ENCODE data around the gene PCYT2. TPM values are rescaled to one million over a fixed set of nuclear protein-coding genes. Genes with fewer than 3 reads are reported as not detected.

PCYT2 gene
- total and polyA plus RNA-seq, 9 of the 15 experiments (the other 6 are each of a cell fraction or from before 2014, with no cell fraction given): 0.92 to 134 (median 82.5) TPM

DNA sequence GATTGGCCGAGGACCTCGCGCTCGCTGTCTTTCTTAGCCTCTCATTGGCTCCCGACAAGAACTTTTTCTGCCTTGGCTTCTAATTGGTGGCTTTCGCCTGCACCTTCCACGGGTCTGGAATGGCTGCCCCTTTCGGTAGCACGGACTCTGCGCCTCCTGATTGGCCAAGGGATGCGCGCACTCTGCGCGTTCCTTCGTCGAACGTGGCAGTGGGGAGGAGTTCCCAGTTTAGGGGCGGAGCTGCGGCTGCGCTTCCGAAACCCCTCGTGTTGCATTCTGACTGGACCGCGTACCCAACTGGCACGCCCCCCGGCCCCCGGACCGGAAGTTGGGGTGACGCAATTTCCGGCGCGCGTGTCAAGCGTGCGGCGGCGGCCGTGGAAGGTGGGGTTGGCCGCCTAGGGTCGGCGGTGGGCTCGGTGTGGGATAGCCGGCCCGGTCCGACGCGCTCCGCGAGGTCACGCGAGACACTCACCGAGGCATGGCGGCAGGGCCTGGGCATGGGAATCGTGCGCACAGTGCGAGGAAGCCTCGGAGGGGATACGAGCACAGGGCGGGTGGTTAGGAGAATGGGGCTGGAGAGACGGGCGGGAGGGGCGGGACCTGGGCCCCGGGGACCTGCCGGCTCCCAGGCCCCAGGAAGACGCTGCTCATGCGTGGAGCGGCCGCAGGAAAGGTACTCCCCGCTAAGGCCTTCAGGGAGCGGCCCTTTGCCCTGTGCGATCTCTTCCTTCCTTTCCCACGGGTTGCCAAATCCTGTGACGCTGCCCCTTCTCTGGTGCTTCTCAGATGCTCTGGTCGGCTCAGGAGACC is 50.2 kb downstream of the PCYT2 start (continued):
- TF ChIP-seq RBBP5 (IDR thresholded peaks at IDR 0.05; ENCODE audit: borderline replicate concordance, insufficient read depth, low read length, poor library complexity, severe bottlenecking) (peak; percentile 75), CREM (IDR thresholded peaks at IDR 0.05; ENCODE audit: low read depth) (peak; percentile 97), CHD2 (IDR thresholded peaks at IDR 0.05; ENCODE audit: low read depth, low read length) (peak; percentile 94), HDGF (IDR thresholded peaks at IDR 0.05) (no peak), BDP1 (IDR thresholded peaks at IDR 0.05; ENCODE audit: insufficient read depth, insufficient read length) (no peak), HMG20B (CRISPR knock-in tag; IDR thresholded peaks at IDR 0.05) (no peak), EWSR1 (IDR thresholded peaks at IDR 0.05; ENCODE audit: borderline replicate concordance, low read depth, partially characterized antibody) (no peak)
- TF ChIP-seq, protein P1, sequence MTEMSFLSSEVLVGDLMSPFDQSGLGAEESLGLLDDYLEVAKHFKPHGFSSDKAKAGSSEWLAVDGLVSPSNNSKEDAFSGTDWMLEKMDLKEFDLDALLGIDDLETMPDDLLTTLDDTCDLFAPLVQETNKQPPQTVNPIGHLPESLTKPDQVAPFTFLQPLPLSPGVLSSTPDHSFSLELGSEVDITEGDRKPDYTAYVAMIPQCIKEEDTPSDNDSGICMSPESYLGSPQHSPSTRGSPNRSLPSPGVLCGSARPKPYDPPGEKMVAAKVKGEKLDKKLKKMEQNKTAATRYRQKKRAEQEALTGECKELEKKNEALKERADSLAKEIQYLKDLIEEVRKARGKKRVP (CRISPR knock-in tag; IDR thresholded peaks at IDR 0.05): peak; percentile 83
- TF ChIP-seq, protein P2, sequence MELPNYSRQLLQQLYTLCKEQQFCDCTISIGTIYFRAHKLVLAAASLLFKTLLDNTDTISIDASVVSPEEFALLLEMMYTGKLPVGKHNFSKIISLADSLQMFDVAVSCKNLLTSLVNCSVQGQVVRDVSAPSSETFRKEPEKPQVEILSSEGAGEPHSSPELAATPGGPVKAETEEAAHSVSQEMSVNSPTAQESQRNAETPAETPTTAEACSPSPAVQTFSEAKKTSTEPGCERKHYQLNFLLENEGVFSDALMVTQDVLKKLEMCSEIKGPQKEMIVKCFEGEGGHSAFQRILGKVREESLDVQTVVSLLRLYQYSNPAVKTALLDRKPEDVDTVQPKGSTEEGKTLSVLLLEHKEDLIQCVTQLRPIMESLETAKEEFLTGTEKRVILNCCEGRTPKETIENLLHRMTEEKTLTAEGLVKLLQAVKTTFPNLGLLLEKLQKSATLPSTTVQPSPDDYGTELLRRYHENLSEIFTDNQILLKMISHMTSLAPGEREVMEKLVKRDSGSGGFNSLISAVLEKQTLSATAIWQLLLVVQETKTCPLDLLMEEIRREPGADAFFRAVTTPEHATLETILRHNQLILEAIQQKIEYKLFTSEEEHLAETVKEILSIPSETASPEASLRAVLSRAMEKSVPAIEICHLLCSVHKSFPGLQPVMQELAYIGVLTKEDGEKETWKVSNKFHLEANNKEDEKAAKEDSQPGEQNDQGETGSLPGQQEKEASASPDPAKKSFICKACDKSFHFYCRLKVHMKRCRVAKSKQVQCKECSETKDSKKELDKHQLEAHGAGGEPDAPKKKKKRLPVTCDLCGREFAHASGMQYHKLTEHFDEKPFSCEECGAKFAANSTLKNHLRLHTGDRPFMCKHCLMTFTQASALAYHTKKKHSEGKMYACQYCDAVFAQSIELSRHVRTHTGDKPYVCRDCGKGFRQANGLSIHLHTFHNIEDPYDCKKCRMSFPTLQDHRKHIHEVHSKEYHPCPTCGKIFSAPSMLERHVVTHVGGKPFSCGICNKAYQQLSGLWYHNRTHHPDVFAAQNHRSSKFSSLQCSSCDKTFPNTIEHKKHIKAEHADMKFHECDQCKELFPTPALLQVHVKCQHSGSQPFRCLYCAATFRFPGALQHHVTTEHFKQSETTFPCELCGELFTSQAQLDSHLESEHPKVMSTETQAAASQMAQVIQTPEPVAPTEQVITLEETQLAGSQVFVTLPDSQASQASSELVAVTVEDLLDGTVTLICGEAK (IDR thresholded peaks at IDR 0.05): peak; percentile 99
- TF ChIP-seq, protein P2 (CRISPR knock-in tag; IDR thresholded peaks at IDR 0.05): no peak
